Fibroblast of mammary gland (primary cell): ENCODE data around the gene CEACAM4.

ENCODE experiments used
- DNase-seq: peaks from one replicate; pipeline ENCODE4 v3.0.0-alpha.2; 2010; ENCODE audit warnings: low read depth
- H3K4me3 ChIP-seq: 2 replicates; pipeline ENCODE4 v1.5.1; 2011; ENCODE audit warnings: low read depth, mild to moderate bottlenecking, low read length, moderate library complexity; ENCODE audit not compliant: control insufficient read depth
- TF ChIP-seq, protein P1 (sequence below): conservative IDR thresholded peaks from 2 replicates; pipeline ENCODE4 v1.5.1; 2011; ENCODE audit warnings: low read depth, low read length, inconsistent platforms; ENCODE audit not compliant: control insufficient read depth, insufficient read depth

The CEACAM4 gene

DNA sequence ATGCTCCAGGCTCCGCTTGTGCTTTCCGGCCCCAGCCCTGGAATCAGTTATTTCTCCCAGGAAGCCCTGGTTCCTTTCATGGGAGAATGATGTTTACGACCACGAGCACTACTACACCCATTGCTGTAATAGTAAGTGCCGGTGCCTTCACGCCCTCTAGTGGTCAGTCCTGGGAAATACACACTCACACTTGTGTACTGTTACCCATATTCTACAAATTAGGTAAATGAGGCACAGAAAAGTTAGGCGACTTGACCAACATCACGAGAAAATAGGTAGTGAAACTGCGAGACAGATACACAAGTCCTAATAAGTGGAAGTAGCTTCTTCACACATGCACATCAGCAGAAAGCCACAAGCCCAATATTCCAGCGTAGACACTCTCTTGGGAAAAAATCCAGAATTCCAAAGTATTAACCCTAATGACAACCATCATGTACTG lies 29.3 kb downstream of the CEACAM4 start:
- TF ChIP-seq, protein P1, sequence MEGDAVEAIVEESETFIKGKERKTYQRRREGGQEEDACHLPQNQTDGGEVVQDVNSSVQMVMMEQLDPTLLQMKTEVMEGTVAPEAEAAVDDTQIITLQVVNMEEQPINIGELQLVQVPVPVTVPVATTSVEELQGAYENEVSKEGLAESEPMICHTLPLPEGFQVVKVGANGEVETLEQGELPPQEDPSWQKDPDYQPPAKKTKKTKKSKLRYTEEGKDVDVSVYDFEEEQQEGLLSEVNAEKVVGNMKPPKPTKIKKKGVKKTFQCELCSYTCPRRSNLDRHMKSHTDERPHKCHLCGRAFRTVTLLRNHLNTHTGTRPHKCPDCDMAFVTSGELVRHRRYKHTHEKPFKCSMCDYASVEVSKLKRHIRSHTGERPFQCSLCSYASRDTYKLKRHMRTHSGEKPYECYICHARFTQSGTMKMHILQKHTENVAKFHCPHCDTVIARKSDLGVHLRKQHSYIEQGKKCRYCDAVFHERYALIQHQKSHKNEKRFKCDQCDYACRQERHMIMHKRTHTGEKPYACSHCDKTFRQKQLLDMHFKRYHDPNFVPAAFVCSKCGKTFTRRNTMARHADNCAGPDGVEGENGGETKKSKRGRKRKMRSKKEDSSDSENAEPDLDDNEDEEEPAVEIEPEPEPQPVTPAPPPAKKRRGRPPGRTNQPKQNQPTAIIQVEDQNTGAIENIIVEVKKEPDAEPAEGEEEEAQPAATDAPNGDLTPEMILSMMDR: peak; percentile 95
- no peak overlapping the region for H3K4me3 ChIP-seq
- peak; percentile 68 for DNase-seq

DNA sequence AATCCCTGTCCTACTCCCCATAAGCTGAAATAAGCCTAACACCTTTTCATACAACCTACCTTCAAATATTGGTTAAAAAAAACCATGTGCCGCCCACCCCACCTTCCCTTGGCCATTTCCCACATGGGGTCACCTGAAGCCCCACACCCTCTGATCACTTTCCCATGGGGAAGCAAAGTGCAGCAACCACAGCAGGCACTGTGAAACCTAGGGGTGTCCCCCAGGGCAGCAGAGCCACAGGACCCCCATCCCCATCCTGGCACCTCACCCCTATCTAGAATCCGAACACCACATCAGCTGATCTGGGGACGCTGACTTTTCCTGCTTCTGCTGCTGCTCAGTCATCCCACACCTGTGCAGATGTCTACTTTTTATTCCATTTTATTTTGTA lies 31.0 kb downstream of the CEACAM4 start:
- DNase-seq: no peak
- TF ChIP-seq, protein P1: no peak
- H3K4me3 ChIP-seq: no peak overlapping the region

DNA sequence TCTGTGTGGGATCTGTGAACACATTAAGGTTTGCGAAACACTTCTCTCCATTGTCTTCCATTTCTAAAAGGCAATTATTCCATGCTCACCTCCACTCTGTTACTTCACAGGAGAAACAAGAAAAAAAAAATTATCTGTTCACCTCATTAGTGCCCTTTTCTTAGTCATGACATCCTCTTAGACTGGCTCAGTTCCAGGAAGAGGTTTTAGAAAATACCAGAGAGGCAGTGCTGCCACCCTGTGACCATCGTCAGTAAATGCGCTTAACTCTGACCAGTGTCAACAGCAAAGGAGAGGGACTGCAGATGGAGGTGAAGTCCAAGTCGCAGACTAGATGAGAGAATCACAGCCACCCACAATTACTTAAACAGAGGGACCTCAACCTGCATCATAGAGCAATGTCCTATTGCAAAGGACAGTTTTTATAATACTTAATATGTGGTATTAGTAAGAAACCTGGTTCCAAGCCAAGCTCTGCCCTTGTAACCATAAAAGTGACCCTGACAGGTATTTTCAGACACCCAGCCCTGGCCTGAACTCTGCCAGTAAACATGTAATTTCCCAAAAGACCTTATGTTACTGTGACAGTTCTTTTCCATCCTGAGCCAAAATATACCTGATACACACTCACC lies 31.5 kb downstream of the CEACAM4 start:
- no peak overlapping the region for H3K4me3 ChIP-seq
- TF ChIP-seq, protein P1: peak; percentile 69
- peak; percentile 86 for DNase-seq

DNA sequence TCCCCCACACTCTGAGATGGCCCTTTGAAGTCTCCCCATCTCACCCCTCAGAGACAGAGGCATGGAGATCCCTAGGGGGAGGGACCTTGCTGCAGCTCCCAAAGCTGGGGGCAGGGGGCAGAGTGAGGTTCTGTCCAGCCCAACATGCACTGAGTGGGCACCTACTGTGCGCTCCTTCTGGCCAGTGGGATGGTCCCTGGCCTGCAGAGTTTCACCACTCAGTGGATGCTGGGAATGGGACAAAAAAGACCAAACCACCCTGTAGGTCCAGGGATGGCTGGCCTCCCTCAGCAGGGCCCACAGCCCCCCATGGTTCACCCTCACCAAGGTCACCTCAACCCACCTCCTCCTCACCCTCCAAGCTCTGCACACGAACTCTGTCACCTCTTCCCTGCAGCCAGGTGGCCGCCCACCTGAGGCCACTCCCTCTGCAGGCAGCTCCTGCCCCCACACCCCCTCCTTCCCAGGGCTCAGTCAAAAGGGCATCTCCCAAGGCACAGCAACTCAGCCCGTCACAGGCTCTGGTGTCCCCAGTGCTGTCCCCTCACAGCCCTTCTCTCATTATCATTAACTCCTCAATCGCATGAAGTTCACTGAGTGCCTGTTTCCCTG lies 34.8 kb downstream of the CEACAM4 start:
- TF ChIP-seq, protein P1: no peak
- H3K4me3 ChIP-seq: no peak overlapping the region

DNA sequence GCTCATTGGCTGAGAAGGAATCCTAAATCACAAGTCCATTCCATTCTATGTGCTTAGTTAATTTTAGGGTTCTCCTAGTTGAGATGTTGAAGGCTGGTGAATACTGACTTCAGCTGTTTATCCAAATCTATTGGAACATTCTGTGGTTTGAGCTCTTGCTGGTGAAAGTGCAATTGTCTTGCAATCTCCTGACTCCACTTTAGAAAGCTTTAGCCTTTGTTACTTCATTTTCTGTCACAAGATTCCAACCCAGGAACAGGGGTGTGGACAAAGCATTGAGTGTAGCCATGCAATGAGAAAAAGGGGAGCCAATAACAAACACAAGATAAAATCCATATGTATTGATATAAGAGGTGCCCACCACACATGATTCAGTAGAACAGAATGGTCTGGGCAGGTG lies 35.9 kb downstream of the CEACAM4 start:
- DNase-seq: no peak
- H3K4me3 ChIP-seq: no peak overlapping the region
- TF ChIP-seq, protein P1: no peak

More for the DNA sequence above, 34.8 kb downstream of the CEACAM4 start:
- DNase-seq: no peak

DNA sequence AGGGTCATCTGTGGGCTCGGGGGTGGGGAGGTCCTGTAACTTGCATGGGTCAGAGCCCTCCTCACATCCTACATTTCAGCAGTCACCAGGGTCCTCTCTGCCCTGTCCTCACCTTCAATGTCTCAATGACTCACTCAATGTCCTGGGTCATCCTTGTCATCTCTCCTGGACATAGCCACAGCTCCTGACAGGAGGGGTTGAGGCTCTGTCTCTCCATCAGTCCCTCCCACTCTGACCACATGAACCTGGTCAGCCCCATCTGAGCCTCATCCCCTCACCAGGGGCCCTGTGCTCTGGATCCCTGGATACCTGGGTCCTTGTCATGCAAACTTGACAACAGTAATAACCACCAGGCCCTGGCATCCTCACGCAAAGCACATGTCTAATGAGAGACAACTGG lies 37.5 kb downstream of the CEACAM4 start:
- DNase-seq: no peak
- no peak overlapping the region for H3K4me3 ChIP-seq
- TF ChIP-seq, protein P1: no peak
